Measurements from ENCODE around the gene ZNF521. TPM values are rescaled to one million over a fixed set of nuclear protein-coding genes. Genes with fewer than 3 reads are reported as not detected.

Gene ZNF521
- total RNA-seq, 1 donor from 2014 or later = 51.4 TPM

DNA sequence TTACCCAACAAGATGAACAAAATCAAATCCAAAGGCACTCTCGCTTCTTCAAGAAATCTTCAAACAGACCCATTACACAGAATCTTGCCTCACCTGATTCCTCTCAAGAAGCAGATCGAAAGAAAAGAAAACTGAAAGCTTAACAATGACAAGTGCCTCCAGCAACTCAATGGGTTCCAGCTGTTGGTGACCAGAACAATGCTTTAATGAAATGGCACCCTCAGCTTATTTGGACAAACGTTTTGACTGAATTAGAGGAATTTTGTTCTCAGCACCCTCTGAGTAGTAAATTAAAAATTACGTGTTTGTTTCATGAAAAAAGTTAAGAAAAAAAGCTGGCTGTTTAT, 211.0 kb downstream of the ZNF521 start:
- peaks cover 27% of the 10 kb centered on the region for H3K4me1 Mint-ChIP-seq
- H3K36me3 Mint-ChIP-seq = no peaks in the 10 kb centered on the region
- no peak overlapping the region for H3K4me3 Mint-ChIP-seq
- H3K27ac Mint-ChIP-seq = no peak overlapping the region
- DNase-seq (ENCODE audit: low spot score in 2 of 2, unreplicated experiment in 2 of 2) = no peak
- H3K27me3 Mint-ChIP-seq (ENCODE audit: low read depth) = no peaks in the 10 kb centered on the region
- no peaks in the 10 kb centered on the region for H3K9me3 Mint-ChIP-seq
- TF ChIP-seq CTCF (IDR thresholded peaks at IDR 0.05; ENCODE audit: unreplicated experiment) = no peak

GRCh38 chr18:25140124-25140961, 211.6 kb downstream of the ZNF521 start:
- H3K9me3 Mint-ChIP-seq = no peaks in the 10 kb centered on the region
- H3K4me1 Mint-ChIP-seq = peaks cover 29% of the 10 kb centered on the region
- no peaks in the 10 kb centered on the region for H3K27me3 Mint-ChIP-seq (ENCODE audit: low read depth)
- no peak for DNase-seq (ENCODE audit: low spot score in 2 of 2, unreplicated experiment in 2 of 2)
- no peak overlapping the region for H3K27ac Mint-ChIP-seq
- H3K4me3 Mint-ChIP-seq = no peak overlapping the region
- H3K36me3 Mint-ChIP-seq = no peaks in the 10 kb centered on the region
- TF ChIP-seq CTCF (IDR thresholded peaks at IDR 0.05; ENCODE audit: unreplicated experiment) = no peak

DNA sequence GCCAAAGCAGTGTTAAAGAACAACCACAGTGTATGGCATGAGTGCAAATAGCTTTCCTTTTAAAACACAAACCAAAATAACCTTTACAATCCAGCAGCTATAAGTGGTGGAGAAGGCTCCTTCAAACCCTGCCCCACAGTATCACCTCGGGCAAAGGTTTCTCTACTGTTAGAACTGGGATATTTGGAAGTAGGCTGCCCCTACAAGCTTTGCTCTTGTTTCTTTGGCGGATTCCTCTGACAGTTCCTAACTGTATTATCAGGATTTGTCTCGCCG, 214.8 kb downstream of the ZNF521 start:
- Mint-ChIP-seq H3K4me1 (peaks cover 19% of the 10 kb centered on the region), H3K4me3 (no peak overlapping the region), H3K36me3 (no peaks in the 10 kb centered on the region), H3K27me3 (ENCODE audit: low read depth) (no peaks in the 10 kb centered on the region), H3K9me3 (no peaks in the 10 kb centered on the region), H3K27ac (no peak overlapping the region)
- DNase-seq (ENCODE audit: low spot score in 2 of 2, unreplicated experiment in 2 of 2) = no peak
- TF ChIP-seq CTCF (IDR thresholded peaks at IDR 0.05; ENCODE audit: unreplicated experiment) = no peak

GRCh38 chr18:25136416-25137196, 215.4 kb downstream of the ZNF521 start:
- Mint-ChIP-seq H3K36me3 (no peaks in the 10 kb centered on the region), H3K27ac (no peak overlapping the region), H3K9me3 (no peaks in the 10 kb centered on the region), H3K4me1 (peaks cover 19% of the 10 kb centered on the region), H3K4me3 (no peak overlapping the region), H3K27me3 (ENCODE audit: low read depth) (no peaks in the 10 kb centered on the region)
- TF ChIP-seq CTCF (IDR thresholded peaks at IDR 0.05; ENCODE audit: unreplicated experiment) = no peak
- no peak for DNase-seq (ENCODE audit: low spot score in 2 of 2, unreplicated experiment in 2 of 2)

GRCh38 chr18:25134861-25135260, 217.1 kb downstream of the ZNF521 start:
- no peak overlapping the region for H3K4me3 Mint-ChIP-seq
- peaks cover 5% of the 10 kb centered on the region for H3K9me3 Mint-ChIP-seq
- no peaks in the 10 kb centered on the region for H3K27me3 Mint-ChIP-seq (ENCODE audit: low read depth)
- peaks cover 13% of the 10 kb centered on the region for H3K36me3 Mint-ChIP-seq
- no peak for DNase-seq (ENCODE audit: low spot score in 2 of 2, unreplicated experiment in 2 of 2)
- no peak for TF ChIP-seq CTCF (IDR thresholded peaks at IDR 0.05; ENCODE audit: unreplicated experiment)
- peaks cover 9% of the 10 kb centered on the region for H3K4me1 Mint-ChIP-seq
- H3K27ac Mint-ChIP-seq = no peak overlapping the region

Measured in mesothelial cell of epicardium (in vitro differentiated cells).